HG03565 (cell line): ENCODE data around the gene MLLT3.

Experiments
- ATAC-seq: cut with Tn5 transposase; IDR thresholded peaks from one replicate; pipeline ENCODE4 v1.9.1; 2021; ENCODE audit warnings: mild to moderate bottlenecking, moderate library complexity; ENCODE audit not compliant: unreplicated experiment

The MLLT3 gene

DNA sequence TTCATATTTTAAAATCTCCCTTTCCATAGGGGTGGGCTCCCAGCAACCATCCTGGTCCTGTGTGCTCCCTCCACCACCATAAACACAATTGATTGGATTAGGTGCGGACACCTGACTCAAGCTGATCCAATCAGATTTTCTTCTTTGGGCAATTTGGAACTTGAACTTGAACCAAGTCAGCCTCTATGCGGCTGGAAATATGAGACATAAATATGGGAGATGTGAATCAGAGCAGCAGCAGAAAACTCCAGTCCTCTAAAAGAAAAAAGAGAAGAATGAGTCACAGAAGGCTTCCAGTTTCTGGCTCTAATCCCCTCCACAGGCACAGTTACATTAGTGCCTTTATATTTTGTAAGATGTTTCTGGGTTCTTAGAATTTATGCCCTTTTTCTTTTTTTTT, 306.6 kb downstream of the MLLT3 start:
- ATAC-seq = no peak

DNA sequence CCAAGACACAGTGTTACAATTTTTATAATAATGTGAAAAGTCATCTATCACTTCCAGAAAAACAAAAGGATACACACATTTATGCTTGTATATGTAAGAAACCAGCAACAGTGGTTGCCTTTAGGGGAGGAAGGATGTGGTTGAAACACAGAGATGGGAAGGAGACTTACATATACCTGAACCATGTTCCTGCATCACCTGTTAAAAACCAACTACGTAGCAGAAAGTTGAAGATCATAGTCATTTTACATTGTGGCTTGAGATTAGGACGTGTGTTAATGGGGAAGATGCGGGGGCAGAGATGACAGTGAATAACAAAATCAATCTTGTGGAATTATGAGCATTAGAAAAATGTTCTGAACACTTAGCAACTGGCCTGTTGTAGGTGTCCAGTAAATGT, 307.3 kb downstream of the MLLT3 start:
- no peak for ATAC-seq

DNA sequence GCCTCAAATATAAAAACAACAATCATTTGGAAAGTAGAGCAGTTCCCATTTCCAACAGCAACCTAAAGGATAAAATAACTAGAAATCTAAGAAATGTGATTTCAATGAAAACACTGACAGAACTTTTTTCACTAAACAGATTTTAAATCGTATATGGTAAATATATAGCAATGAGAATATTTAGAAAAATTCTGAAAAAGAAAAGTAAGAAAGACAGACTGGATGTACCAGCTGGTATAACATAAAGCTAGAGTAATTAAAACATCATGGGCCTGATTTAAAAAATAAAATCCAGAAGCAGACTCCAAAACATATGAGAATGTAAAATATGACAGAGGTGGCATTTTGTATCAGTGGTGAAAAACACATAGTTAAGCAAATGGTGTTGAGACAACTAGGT, 308.9 kb downstream of the MLLT3 start:
- ATAC-seq = no peak

DNA sequence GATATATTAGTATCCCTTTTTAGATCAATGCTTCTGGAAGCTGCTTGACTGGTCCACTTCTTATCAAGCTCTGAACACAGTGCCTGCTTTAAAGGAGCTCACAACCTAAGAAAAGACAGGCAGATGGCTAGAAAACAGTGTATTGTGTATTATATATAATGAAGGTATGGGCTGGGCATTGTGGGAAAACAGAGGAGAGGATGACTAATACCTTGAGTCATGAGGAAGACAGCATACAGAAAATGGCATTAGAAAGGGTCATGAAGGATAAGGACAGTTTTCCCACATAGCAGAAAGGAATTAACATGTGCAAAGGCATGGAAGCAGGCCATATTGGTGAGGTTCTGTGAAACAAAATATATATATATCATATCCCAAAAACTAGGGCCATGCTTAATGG, 309.6 kb downstream of the MLLT3 start:
- no peak for ATAC-seq

DNA sequence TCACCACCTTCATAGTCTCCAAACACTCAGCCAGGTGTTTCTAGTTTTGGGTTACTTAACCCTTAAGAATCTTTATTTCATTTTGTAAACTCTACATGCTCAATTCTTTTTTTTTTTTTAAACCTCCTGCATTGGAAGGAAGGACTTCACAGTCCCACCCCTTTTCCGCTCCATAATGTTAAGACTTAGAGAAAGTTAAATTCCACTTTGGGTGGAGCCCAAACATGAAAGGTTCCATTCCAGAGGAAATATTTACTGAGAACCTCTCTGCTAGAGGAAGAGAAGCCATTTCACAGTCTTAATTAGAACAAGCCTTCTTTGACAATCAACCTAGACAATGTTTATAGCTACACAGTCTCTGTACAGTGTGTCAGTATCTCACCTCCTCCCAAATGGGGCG, 312.3 kb downstream of the MLLT3 start:
- ATAC-seq = no peak

DNA sequence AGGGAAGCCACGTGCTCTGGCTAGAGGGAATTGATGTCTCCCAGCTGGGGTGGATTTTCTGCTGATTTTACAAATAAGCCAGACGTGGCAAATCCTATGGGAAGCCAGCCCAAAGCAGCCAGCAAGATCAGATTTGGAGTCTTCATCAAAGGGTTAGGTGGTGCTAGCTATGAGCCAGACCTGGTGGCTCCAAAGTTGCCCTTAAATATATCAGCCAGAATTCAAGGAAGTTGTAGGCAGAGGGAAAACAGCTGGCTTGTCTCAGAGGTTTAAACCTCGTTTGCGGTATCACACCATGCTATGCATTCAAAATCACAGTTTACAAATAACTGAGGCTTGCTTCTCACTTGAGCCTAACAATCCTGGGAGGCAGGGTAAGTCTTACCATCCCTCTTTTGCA, 313.2 kb downstream of the MLLT3 start:
- ATAC-seq = no peak

DNA sequence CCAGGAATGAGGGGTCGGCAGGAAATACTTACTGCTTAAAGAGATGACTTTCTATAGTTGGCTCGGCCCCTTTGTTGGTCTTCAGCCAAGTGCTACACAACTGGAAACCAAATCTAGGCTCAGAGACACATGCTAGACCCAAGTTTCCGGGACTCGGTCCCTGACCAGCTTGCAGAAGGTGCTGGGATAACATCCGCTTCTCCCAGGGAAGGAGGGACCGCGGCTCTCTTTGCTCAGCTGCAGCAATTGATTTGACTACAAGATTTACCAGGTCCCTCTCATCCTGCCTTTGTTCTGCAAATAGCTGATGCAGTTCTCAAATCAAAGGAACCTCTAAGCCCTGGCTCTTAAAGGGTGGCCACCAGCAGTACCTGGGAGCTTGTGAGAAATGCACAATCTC, 314.7 kb downstream of the MLLT3 start:
- no peak for ATAC-seq

DNA sequence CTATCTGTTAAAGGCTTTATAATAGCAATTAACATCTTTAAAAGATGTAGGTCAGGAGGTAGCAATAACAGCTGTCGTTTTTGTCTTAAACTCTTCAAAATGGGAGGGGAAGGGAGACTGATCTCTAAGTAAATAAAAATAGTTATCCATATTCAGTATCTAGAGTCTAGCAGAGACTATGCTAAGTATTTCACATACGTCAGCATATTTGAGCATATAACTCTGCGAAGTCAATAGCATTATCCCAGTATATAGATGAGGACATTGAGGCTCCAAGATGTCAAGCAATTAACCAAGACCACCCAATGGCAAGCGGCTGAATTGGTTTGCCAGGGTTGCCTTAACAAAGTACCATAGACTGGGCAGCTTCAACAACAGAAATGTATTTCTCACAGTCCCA, 316.8 kb downstream of the MLLT3 start:
- no peak for ATAC-seq

DNA sequence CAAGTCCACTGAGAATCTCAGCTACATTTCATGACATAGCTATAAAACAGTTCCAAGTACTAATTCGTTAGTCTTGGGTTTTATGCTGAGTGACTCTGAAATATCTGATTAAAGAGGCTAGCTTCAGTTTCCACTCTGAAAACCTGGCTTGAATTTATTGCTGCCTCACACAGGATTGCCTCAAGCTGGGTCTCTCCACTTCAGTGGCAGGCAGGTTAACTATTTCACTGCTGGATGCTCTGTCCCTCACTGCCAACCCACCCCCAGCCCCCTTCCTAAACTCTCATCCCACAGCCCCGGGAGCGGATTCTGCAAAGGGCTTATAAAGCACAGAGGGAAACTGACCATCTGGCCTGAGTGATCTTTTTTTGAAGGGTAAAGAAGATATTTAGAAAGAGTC, 318.3 kb downstream of the MLLT3 start:
- ATAC-seq = no peak

DNA sequence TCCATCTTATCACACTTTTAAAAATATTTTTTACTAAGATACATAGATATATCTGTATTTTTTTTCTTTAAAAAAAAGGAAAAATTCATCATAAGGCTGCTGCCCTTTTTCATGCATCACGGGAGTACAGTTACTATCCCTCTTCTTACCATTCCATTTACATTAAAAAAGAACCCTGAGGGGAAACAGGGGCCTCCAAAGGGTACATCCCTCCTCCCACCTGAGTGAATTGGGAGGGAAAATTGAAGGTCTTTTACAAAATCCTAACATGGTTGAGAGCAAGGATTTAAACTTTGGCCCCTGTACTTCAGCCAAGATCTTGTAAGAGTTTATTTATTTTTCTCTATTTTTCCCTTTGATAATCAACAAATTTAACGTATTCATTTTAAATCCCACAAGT, 319.2 kb downstream of the MLLT3 start:
- no peak for ATAC-seq

DNA sequence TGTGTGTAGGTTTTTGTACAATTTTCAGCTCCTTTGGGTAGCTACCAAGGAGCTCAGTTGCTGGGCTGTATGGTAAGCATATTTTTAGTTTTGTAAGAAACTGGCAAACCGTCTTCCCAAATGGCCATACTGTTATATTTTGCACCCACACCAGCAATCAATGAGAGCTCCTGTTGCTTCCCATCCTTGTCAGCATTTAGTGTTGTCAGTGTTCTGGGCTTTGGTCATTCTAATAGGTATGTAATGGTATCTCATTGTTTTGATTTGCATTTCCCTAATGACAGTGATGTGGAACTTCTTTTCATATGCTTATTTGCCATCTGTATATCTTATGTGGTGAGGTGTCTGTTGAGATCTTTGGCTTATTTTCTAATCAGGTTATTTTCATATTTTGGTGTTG, 320.1 kb downstream of the MLLT3 start:
- no peak for ATAC-seq

DNA sequence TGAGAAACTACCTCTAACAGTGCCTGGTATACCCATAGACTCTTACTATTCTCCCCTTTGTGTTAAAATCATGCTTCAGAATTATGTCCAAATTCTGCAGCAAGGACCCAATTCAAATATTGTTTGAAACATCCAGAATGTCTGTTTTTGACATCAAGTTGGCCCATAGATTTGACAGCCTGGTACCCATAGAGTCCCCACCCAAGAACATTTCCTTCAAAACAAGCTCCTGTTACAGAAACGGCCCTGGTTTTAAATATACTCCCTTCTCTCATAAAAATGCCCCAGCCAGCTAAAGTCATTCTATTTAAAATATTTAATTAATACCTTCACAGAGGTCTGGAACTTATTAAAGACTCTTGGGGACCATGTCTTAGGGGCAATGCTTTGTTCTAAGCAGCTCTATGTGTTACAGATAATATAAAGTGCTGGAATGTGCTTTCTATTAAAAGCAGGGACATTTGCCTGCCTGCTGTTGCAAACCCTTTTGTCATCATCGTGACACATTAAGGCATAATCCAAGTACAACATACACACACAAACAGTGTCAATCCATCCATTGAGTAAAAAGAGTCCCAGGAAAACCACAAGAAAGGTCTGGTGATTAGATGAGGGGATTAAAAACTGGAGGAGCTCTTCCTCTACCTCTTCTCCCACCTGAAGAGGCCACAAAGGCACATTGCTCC, 321.7 kb downstream of the MLLT3 start:
- ATAC-seq = no peak

DNA sequence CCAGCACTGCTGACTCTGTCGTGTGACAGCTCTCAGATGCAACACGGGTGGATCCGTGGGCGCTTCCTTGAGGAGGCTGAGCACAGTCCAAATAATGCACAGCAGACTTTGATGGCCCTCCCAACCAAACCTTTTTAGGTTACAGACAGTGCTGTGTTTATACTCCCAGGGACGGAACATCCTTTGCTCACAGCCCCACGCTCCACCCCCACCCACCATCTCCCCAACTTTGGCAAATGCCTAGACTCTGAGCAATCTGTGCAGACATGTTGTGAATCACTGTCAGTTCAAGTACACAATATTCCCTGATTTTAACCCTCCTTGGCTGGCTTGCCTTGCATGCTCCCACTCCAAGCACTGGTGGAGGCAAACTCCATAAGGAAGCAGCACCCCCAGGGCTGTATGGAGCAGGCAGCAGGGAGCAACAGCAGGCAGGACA, 324.6 kb downstream of the MLLT3 start:
- ATAC-seq = no peak

DNA sequence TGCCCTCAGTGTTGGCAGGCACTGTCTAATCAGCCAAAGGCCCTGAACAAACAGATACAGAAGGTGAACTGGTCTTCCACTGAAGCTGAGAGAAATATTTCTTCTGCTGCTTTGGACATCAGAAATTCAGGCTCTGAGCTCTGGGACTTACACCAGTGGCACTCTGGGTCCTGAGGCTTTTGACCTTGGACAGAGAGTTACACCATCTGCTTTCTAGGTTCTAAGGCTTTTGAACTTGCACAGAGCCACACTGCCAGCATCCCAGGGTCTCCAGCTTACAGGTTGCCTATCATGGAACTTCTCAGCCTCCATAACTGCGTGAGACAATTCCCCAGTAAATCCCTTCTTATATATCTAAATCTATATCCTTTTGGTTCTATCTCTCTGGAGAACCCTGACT, 326.7 kb downstream of the MLLT3 start:
- ATAC-seq = no peak

DNA sequence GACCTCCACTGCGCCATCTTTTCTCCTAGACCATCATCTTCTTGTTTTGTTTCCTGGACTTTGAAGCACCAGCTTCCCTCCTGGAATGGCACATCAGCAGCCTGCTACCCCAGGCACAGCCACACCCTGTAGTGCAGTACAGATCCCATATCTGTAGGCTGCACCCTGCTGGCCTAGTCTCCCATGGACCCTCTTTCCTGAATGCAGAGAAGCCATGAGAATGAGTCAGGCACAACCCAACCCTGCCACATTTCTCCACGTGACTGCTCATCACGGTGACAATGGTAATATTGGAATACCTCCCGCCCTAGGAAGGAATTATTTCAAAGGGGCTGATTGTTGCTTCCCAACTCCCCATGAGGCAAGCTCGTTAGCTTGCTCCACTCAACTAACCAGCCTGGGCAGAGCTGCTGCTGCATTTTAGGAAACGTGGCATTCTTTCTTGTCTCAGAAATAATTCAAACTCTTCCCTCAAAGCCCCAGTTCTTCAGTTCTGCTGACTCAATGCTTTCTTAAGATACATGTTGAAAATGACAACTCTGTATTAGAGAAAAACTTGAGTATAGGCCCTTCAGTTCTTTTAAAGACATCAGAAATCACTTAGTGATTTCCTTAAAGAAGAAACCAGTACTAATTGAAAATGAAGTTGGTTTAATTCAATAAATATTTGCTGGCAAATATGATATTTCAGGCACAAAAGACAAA, 328.1 kb downstream of the MLLT3 start:
- ATAC-seq = no peak

DNA sequence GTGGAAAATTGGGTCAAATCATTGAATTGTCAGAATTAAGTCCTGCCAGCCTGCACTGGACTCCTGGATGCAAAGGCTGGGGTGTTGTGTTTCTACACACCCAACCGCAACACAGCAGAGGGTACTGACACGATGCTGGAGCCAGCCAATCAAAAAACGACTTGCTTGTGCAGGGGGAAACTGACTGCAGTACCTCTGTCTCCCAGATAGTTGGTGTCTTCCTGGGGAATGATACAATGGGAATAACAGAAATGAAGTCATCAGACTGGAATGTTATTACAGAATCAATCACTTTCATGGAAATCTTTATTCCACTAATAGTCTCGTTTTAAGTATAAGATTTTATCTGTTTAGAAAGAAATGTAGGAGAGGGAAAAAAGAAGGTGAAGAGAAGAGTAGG, 330.3 kb downstream of the MLLT3 start:
- ATAC-seq = no peak
